H9 (cell line): ENCODE data around the gene PRR5L. TPM values are rescaled to one million over a fixed set of nuclear protein-coding genes. Genes with fewer than 3 reads are reported as not detected.

ENCODE experiments used
- DNase-seq: peaks from one replicate; pipeline ENCODE4 v3.0.0-alpha.2; 2017
- H2AFZ ChIP-seq: one replicate; pipeline ENCODE4 v1.6.1; 2013; ENCODE audit warnings: mild to moderate bottlenecking, low read length, control low read depth, moderate library complexity
- H2AK5ac ChIP-seq: 2 replicates; pipeline ENCODE4 v1.6.1; 2013; ENCODE audit warnings: low read length, control low read depth, mixed read lengths; ENCODE audit not compliant: insufficient read length
- H2BK120ac ChIP-seq: one replicate; pipeline ENCODE4 v1.6.1; 2013; ENCODE audit warnings: low read depth, mild to moderate bottlenecking, low read length, control low read depth, inconsistent platforms; ENCODE audit not compliant: poor library complexity, severe bottlenecking
- H2BK12ac ChIP-seq: 2 replicates; pipeline ENCODE4 v1.6.1; 2013; ENCODE audit warnings: low read length, control low read depth, mixed read lengths, low read depth; ENCODE audit not compliant: insufficient read length
- H2BK15ac ChIP-seq: 2 replicates; pipeline ENCODE4 v1.6.1; 2013; ENCODE audit warnings: low read depth, low read length, control low read depth
- H2BK20ac ChIP-seq: one replicate; pipeline ENCODE4 v1.6.1; 2013; ENCODE audit warnings: low read depth, mild to moderate bottlenecking, low read length, control low read depth, inconsistent platforms; ENCODE audit not compliant: poor library complexity, severe bottlenecking
- H2BK5ac ChIP-seq: 2 replicates; pipeline ENCODE4 v1.6.1; 2013; ENCODE audit warnings: low read length, control low read depth, mixed read lengths; ENCODE audit not compliant: insufficient read length
- H3K14ac ChIP-seq: 2 replicates; pipeline ENCODE4 v1.6.1; 2013; ENCODE audit warnings: low read length, control low read depth; ENCODE audit not compliant: insufficient read depth
- H3K18ac ChIP-seq: 2 replicates; pipeline ENCODE4 v1.6.1; 2013; ENCODE audit warnings: low read depth, mild to moderate bottlenecking, mixed read lengths, low read length, control low read depth; ENCODE audit not compliant: insufficient read length
- H3K23ac ChIP-seq: 2 replicates; pipeline ENCODE4 v1.6.1; 2013; ENCODE audit warnings: low read length, control low read depth, mixed read lengths, low read depth; ENCODE audit not compliant: insufficient read length
- H3K23me2 ChIP-seq: 2 replicates; pipeline ENCODE4 v1.6.1; 2013; ENCODE audit warnings: low read depth, mild to moderate bottlenecking, mixed read lengths, low read length, control low read depth; ENCODE audit not compliant: insufficient read length, poor library complexity, severe bottlenecking
- H3K27ac ChIP-seq: 2 replicates; pipeline ENCODE4 v1.5.1; 2013; ENCODE audit warnings: low read length, control low read depth, mixed read lengths, low read depth; ENCODE audit not compliant: insufficient read length
- H3K27me3 ChIP-seq: 2 replicates; pipeline ENCODE4 v1.6.1; 2013; ENCODE audit warnings: low read length, control low read depth, inconsistent platforms; ENCODE audit not compliant: insufficient read depth
- H3K4ac ChIP-seq: 2 replicates; pipeline ENCODE4 v1.6.1; 2013; ENCODE audit warnings: low read depth, mild to moderate bottlenecking, control low read depth, inconsistent platforms, low read length, moderate library complexity
- H3K4me1 ChIP-seq: 2 replicates; pipeline ENCODE4 v1.6.1; 2013; ENCODE audit warnings: low read length, control low read depth, inconsistent platforms; ENCODE audit not compliant: insufficient read depth
- H3K4me2 ChIP-seq: 2 replicates; pipeline ENCODE4 v1.6.1; 2013; ENCODE audit warnings: low read length, control low read depth, mixed read lengths; ENCODE audit not compliant: insufficient read length, insufficient read depth
- H3K56ac ChIP-seq: 2 replicates; pipeline ENCODE4 v1.6.1; 2013; ENCODE audit warnings: low read depth, mild to moderate bottlenecking, mixed read lengths, low read length, control low read depth; ENCODE audit not compliant: insufficient read length
- H3K79me1 ChIP-seq: 2 replicates; pipeline ENCODE4 v1.6.1; 2013; ENCODE audit warnings: low read depth, mild to moderate bottlenecking, moderate library complexity, low read length, control low read depth, inconsistent platforms; ENCODE audit not compliant: insufficient read depth, poor library complexity, severe bottlenecking
- H3K79me2 ChIP-seq: 2 replicates; pipeline ENCODE4 v1.6.1; 2013; ENCODE audit warnings: low read length, control low read depth, inconsistent platforms; ENCODE audit not compliant: insufficient read depth
- H3K9ac ChIP-seq: 2 replicates; pipeline ENCODE4 v1.6.1; 2013; ENCODE audit warnings: low read length, control low read depth, mixed read lengths; ENCODE audit not compliant: insufficient read length; ENCODE audit errors: extremely low read depth
- H3K9me3 ChIP-seq: one replicate; pipeline ENCODE4 v1.6.1; 2013; ENCODE audit warnings: low read depth, low read length, inconsistent platforms; ENCODE audit not compliant: control insufficient read depth
- H3T11ph ChIP-seq: one replicate; pipeline ENCODE4 v1.6.1; 2013; ENCODE audit warnings: mild to moderate bottlenecking, low read length, control low read depth, inconsistent platforms
- H4K20me1 ChIP-seq: one replicate; pipeline ENCODE4 v1.6.1; 2013; ENCODE audit not compliant: control insufficient read depth, insufficient read length, insufficient read depth
- H4K5ac ChIP-seq: 2 replicates; pipeline ENCODE4 v1.6.1; 2013; ENCODE audit warnings: low read depth, mild to moderate bottlenecking, mixed read lengths, low read length, control low read depth; ENCODE audit not compliant: insufficient read length
- H4K8ac ChIP-seq: replicated peaks from 2 replicates; pipeline ENCODE4 v1.6.1; 2013; ENCODE audit warnings: low read length, control low read depth, mixed read lengths, low read depth; ENCODE audit not compliant: insufficient read length
- H4K91ac ChIP-seq: 2 replicates; pipeline ENCODE4 v1.6.1; 2013; ENCODE audit warnings: low read depth, mild to moderate bottlenecking, moderate library complexity, mixed read lengths, low read length, control low read depth; ENCODE audit not compliant: insufficient read length
- H3K27ac Mint-ChIP-seq, 3 experiments: 2 replicates in 2 of 3; 3 replicates in 1 of 3; pipeline ENCODE4 v1.8.0; 2020 to 2021; ENCODE audit warnings: mixed read lengths in 3 of 3, mild to moderate bottlenecking in 1 of 3, moderate library complexity in 1 of 3
- H3K27me3 Mint-ChIP-seq: 2 replicates; pipeline ENCODE4 v1.8.0; 2021; ENCODE audit warnings: low read depth, mild to moderate bottlenecking, moderate library complexity, mixed read lengths
- H3K36me3 Mint-ChIP-seq, 3 experiments: 2 replicates in 2 of 3; 3 replicates in 1 of 3; pipeline ENCODE4 v1.8.0; 2020 to 2021; ENCODE audit warnings: low read depth in 3 of 3, mixed read lengths in 3 of 3; ENCODE audit not compliant: insufficient read depth in 1 of 3
- H3K4me1 Mint-ChIP-seq, 2 experiments: 2 replicates each; pipeline ENCODE4 v1.8.0; 2020; ENCODE audit warnings: mixed read lengths in 2 of 2
- H3K4me3 Mint-ChIP-seq, 2 experiments: 2 replicates in 1 of 2; 3 replicates in 1 of 2; pipeline ENCODE4 v1.8.0; 2020 to 2021; ENCODE audit warnings: mild to moderate bottlenecking in 2 of 2, mixed read lengths in 2 of 2, moderate library complexity in 1 of 2
- H3K9me3 Mint-ChIP-seq, 2 experiments: 2 replicates in 1 of 2; 3 replicates in 1 of 2; pipeline ENCODE4 v1.8.0; 2020; ENCODE audit warnings: mild to moderate bottlenecking in 2 of 2, mixed read lengths in 2 of 2, moderate library complexity in 1 of 2
- WGBS: extraction: QIAGEN DNeasy Blood & Tissue Kit; methylation state at CpG from one replicate; pipeline ENCODE4 v1.1.7; 2013; ENCODE audit warnings: missing lambda C conversion rate, low lambda C conversion rate, mixed read lengths; ENCODE audit not compliant: insufficient read length; ENCODE audit errors: extremely low coverage; 5-methylcytosine and 5-hydroxymethylcytosine counted together
- total RNA-seq: library from RNA; stranded (reverse); gene quantifications from 2 replicates; pipeline ENCODE4 v1.2.1, GENCODE V29; 2021
- TF ChIP-seq, protein P1 (sequence below): fragments of 200-600 bp; sonication (generic); conservative IDR thresholded peaks from 3 replicates; pipeline ENCODE4 v1.8.0; 2021; ENCODE audit warnings: antibody characterized with exemption, mild to moderate bottlenecking

Gene PRR5L
- total RNA-seq, 1 experiment from 2014 or later: 5.6 TPM

DNA sequence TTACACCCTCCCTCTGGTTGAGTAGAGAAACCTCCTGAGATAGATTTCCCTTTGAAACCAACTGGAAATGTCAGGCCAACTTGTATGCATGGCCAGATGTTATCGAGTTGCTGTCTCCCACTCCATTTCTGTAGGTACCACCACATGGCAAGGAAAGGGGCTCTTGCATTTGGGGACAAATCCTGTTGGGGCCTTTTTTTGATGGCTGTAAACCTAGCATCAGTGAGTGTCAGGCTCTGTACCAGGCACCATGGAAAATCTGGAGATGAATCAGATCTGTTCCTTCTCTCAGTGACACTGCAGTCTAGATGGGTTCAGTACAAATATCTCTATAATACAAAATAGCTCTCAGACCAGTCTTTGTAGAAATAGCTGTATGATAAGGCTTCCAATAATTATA lies 155.6 kb downstream of the PRR5L start:
- no peak overlapping the region for H3T11ph ChIP-seq
- no peak overlapping the region for H4K91ac ChIP-seq
- no peak overlapping the region for H2BK15ac ChIP-seq
- no peak overlapping the region for H2BK20ac ChIP-seq
- Mint-ChIP-seq H3K27me3 (no peaks in the 10 kb centered on the region; the same call in none of the 2 replicates), H3K4me3 (no peak overlapping the region), H3K4me1 (peaks cover 34 to 42% of the 10 kb centered on the region in 2 experiments), H3K27ac (no peak overlapping the region), H3K36me3 (peaks cover 0 to 7% (median 0%) of the 10 kb centered on the region in 3 experiments; a peak in 3 of 7 replicates), H3K9me3 (no peaks in the 10 kb centered on the region; a peak in 1 of 5 replicates)
- no peaks in the 10 kb centered on the region for H4K20me1 ChIP-seq
- no peak overlapping the region for H3K27ac ChIP-seq
- no peaks in the 10 kb centered on the region for H3K23me2 ChIP-seq
- no peaks in the 10 kb centered on the region for H3K79me1 ChIP-seq
- H3K56ac ChIP-seq: no peak overlapping the region
- no peak overlapping the region for H3K23ac ChIP-seq
- no peak overlapping the region for H3K4ac ChIP-seq
- no peak overlapping the region for H2AK5ac ChIP-seq
- no peaks in the 10 kb centered on the region for H3K27me3 ChIP-seq
- TF ChIP-seq, protein P1, sequence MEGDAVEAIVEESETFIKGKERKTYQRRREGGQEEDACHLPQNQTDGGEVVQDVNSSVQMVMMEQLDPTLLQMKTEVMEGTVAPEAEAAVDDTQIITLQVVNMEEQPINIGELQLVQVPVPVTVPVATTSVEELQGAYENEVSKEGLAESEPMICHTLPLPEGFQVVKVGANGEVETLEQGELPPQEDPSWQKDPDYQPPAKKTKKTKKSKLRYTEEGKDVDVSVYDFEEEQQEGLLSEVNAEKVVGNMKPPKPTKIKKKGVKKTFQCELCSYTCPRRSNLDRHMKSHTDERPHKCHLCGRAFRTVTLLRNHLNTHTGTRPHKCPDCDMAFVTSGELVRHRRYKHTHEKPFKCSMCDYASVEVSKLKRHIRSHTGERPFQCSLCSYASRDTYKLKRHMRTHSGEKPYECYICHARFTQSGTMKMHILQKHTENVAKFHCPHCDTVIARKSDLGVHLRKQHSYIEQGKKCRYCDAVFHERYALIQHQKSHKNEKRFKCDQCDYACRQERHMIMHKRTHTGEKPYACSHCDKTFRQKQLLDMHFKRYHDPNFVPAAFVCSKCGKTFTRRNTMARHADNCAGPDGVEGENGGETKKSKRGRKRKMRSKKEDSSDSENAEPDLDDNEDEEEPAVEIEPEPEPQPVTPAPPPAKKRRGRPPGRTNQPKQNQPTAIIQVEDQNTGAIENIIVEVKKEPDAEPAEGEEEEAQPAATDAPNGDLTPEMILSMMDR: no peak
- no peaks in the 10 kb centered on the region for H3K9me3 ChIP-seq
- H3K14ac ChIP-seq: no peak overlapping the region
- no peak overlapping the region for H2BK120ac ChIP-seq
- no peaks in the 10 kb centered on the region; the same call in 1 of the 2 replicates for H3K4me1 ChIP-seq
- H2BK5ac ChIP-seq: no peak overlapping the region
- no peak overlapping the region for H4K8ac ChIP-seq
- H3K4me2 ChIP-seq: no peak overlapping the region
- WGBS: no CpG with 5 or more reads among the region's 1 CpG
- H4K5ac ChIP-seq: no peak overlapping the region
- no peaks in the 10 kb centered on the region for H3K79me2 ChIP-seq
- H3K9ac ChIP-seq: no peak overlapping the region
- no peak overlapping the region for H2AFZ ChIP-seq
- no peak for DNase-seq
- H3K18ac ChIP-seq: no peak overlapping the region
- no peak overlapping the region for H2BK12ac ChIP-seq
